Mucosa of descending colon (tissue), 3 donors: ENCODE data around the gene LMX1B. TPM values are rescaled to one million over a fixed set of nuclear protein-coding genes. Genes with fewer than 3 reads are reported as not detected.

Source experiments
- ATAC-seq: fragments of 200-7000 bp; cut with Tn5 transposase; one replicate; pipeline ENCODE4 v1.9.1; 2020; ENCODE audit warnings: mild to moderate bottlenecking, moderate library complexity
- DNase-seq, 3 donors: peaks; one replicate each; pipeline ENCODE4 v3.0.0-alpha.2; 2020
- H3K36me3 ChIP-seq: fragments of 200-600 bp; one replicate; pipeline ENCODE4 v1.8.0; 2021; ENCODE audit warnings: low read depth, mild to moderate bottlenecking
- H3K4me1 ChIP-seq: fragments of 200-600 bp; one replicate; pipeline ENCODE4 v1.8.0; 2021; ENCODE audit warnings: low read depth, mild to moderate bottlenecking
- H3K4me3 ChIP-seq: fragments of 200-600 bp; one replicate; pipeline ENCODE4 v1.8.0; 2021; ENCODE audit warnings: mild to moderate bottlenecking
- H3K9me3 ChIP-seq: fragments of 200-600 bp; one replicate; pipeline ENCODE4 v1.8.0; 2021; ENCODE audit warnings: mild to moderate bottlenecking
- CTCF ChIP-seq: fragments of 200-600 bp; IDR thresholded peaks from one replicate; pipeline ENCODE4 v1.8.0; 2022; ENCODE audit warnings: antibody characterized with exemption, mild to moderate bottlenecking
- intact Hi-C, 2 donors: fragments of 100-400 bp; cut with DNase I in 1 of 2; cut with micrococcal nuclease in 1 of 2; formaldehyde crosslinking; loops; one replicate each; pipeline versions ENCODE4 v1.11.0 to v1.11.1; 2022; cut with DNase I, micrococcal nuclease
- total RNA-seq, 3 donors: library from RNA; stranded (reverse); fragmentation: NEBNext Ultra II Directional in 2 of 3; extraction: Animal tissue kit (Norgen Biotek cat#: 25700) in 2 of 3; gene quantifications; one replicate each; pipeline versions ENCODE4 v1.2.1 to v1.2.4, GENCODE V29; 2021 to 2023
- donor health status: DM: no; HTN: no; CAD: no; lungs with moderate emphysema.
- donor health status: DM: no; HTN: no; CAD: no.
- donor health status: DM: no; HTN: yes; CAD: no.

Gene LMX1B
- total RNA-seq, 3 donors from 2014 or later: 0.14 to 0.51 TPM; not detected in 1

- no peak for ATAC-seq
Observed at GRCh38 chr9:126669108-126669507, 55.4 kb downstream of the LMX1B start.

GRCh38 chr9:126670270-126670669, 56.5 kb downstream of the LMX1B start:
- Histone ChIP-seq H3K4me1 (no peaks in the 10 kb centered on the region), H3K4me3 (no peak overlapping the region), H3K9me3 (no peaks in the 10 kb centered on the region), H3K36me3 (no peaks in the 10 kb centered on the region)
- ATAC-seq: no peak
- intact Hi-C loops: no loop called here
- no peak for DNase-seq
- no peak for TF ChIP-seq CTCF

More at GRCh38 chr9:126669108-126669507, 55.4 kb downstream of the LMX1B start:
- H3K36me3 ChIP-seq: no peaks in the 10 kb centered on the region
- no peak for TF ChIP-seq CTCF
- intact Hi-C loops: no loop called here
- no peaks in the 10 kb centered on the region for H3K4me1 ChIP-seq
- H3K4me3 ChIP-seq: no peak overlapping the region
- no peak for DNase-seq
- H3K9me3 ChIP-seq: no peaks in the 10 kb centered on the region

GRCh38 chr9:126671381-126671831, 57.7 kb downstream of the LMX1B start:
- intact Hi-C loops: no loop called here
- no peak for TF ChIP-seq CTCF
- H3K4me1 ChIP-seq: no peaks in the 10 kb centered on the region
- no peak overlapping the region for H3K4me3 ChIP-seq
- no peaks in the 10 kb centered on the region for H3K36me3 ChIP-seq
- DNase-seq: no peak
- no peaks in the 10 kb centered on the region for H3K9me3 ChIP-seq
- peak; percentile 8 for ATAC-seq

- no peaks in the 10 kb centered on the region for H3K36me3 ChIP-seq
- intact Hi-C loops: no loop called here
- DNase-seq (no peak), ATAC-seq (no peak)
- no peaks in the 10 kb centered on the region for H3K4me1 ChIP-seq
- H3K9me3 ChIP-seq: no peaks in the 10 kb centered on the region
- TF ChIP-seq CTCF: no peak
- no peak overlapping the region for H3K4me3 ChIP-seq
Observed at GRCh38 chr9:126671983-126672382, 58.3 kb downstream of the LMX1B start.

- H3K9me3 ChIP-seq: no peaks in the 10 kb centered on the region
- H3K36me3 ChIP-seq: no peaks in the 10 kb centered on the region
- no peak overlapping the region for H3K4me3 ChIP-seq
- ATAC-seq (no peak), DNase-seq (no peak)
- intact Hi-C loops: no loop called here
- no peaks in the 10 kb centered on the region for H3K4me1 ChIP-seq
- TF ChIP-seq CTCF: no peak
Observed at GRCh38 chr9:126672634-126673284, 59.0 kb downstream of the LMX1B start.
